ENCODE measurements around the gene SEMA3E.

Gene SEMA3E

DNA sequence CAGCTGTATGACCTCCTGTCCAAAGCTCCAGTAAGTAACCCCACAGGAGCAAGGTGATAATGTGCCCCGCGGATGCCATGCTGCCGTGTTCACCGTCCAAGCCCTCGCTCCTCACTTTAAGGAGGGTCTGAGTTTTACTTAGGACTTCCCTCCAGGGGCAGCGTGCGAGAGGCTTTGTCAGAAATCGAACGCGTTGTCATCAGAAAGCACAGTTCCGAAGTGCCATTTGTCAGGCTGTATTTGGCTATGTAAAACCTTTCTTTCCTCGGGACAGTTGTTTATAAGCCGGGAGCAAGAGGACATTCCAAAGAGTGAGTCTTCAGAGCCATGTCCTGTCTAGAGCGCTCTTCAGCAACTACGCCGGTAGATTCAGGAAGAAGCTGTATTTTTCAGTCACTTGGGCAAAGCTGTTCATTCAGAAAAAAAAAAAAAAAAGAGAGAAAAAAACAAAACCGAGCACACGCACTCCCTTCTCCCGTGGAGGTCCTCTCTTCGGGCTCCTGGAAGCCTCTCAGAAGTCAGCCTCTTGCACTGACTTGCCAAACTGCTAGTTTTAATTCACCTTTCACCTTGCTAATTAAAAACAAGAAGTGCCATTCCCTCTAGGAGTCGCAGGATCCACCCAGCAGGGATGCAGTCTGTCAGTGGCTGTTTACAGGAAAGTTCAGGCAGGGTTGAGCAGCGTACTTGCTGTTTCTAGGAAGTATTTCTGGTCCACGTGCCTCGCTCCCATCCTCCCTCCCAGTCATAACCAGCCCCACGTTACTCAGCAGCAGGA is at the start of gene SEMA3E:
Gene SEMA3E (minus strand): TSS at position 676 of the 778 bp plus-strand sequence.
- ChIA-PET POLR2A (no interaction called here), CTCF (interaction anchor here (0.5 to 1.0 kb wide), 4 partner anchors 18 to 299 kb away, joined by 3 to 4 read pairs (median 4); no protein-coding TSS in a partner anchor)
- Histone ChIP-seq H3K36me3 (ENCODE audit: control insufficient read depth in 2 of 2, insufficient read depth in 1 of 2, low read length in 2 of 2) (no peaks in the 10 kb centered on the region), H3K4me1 (ENCODE audit: control insufficient read depth, insufficient read depth, low read length) (peaks cover 10% of the 10 kb centered on the region), H3K27ac (ENCODE audit: extremely low read depth, low read depth, low read length) (peak within 1 kb of the TSS; percentile 52; the same call in 1 of the 2 replicates), H3K9me3 (ENCODE audit: control insufficient read depth, insufficient read depth, low read depth, low read length) (no peaks in the 10 kb centered on the region), H3K4me3 (ENCODE audit: low read depth, low read length) (peak within 1 kb of the TSS; percentile 35)
- TF ChIP-seq SP7 (tag by site-specific recombination; IDR thresholded peaks at IDR 0.05) (peak; percentile 41; the same call in 1 of the 2 replicates), PRDM4 (tag by site-specific recombination; IDR thresholded peaks at IDR 0.05) (peak; percentile 43; the same call in 1 of the 2 replicates), IKZF3 (tag by site-specific recombination; IDR thresholded peaks at IDR 0.05) (peak; percentile 62; the same call in 1 of the 2 replicates), GLIS1 (tag by site-specific recombination; IDR thresholded peaks at IDR 0.05) (peak; percentile 32; the same call in 1 of the 2 replicates), ZBTB20 (tag by site-specific recombination; IDR thresholded peaks at IDR 0.05) (peak; percentile 75), ZIC2 (tag by site-specific recombination; IDR thresholded peaks at IDR 0.05) (peak; percentile 46; the same call in 1 of the 2 replicates), ZNF2 (tag by site-specific recombination; IDR thresholded peaks at IDR 0.05) (no peak), CTCF (tag by site-specific recombination; IDR thresholded peaks at IDR 0.05) (peak; percentile 23; the same call in 1 of the 2 replicates), ZNF843 (tag by site-specific recombination; IDR thresholded peaks at IDR 0.05) (no peak), MZF1 (tag by site-specific recombination; IDR thresholded peaks at IDR 0.05; ENCODE audit: borderline replicate concordance) (0 out of 2 replicates have a peak, but pooled peaks have one; percentile 35), ZSCAN5A (tag by site-specific recombination; IDR thresholded peaks at IDR 0.05) (no peak), ZNF341 (tag by site-specific recombination; IDR thresholded peaks at IDR 0.05; ENCODE audit: low read depth) (peak; percentile 86), ZNF600 (tag by site-specific recombination; IDR thresholded peaks at IDR 0.05) (peak; percentile 45; the same call in 1 of the 2 replicates), ZNF362 (tag by site-specific recombination; IDR thresholded peaks at IDR 0.05) (peak; percentile 42; the same call in 1 of the 2 replicates), ZNF677 (tag by site-specific recombination; IDR thresholded peaks at IDR 0.05) (no peak), PRDM1 (tag by site-specific recombination; IDR thresholded peaks at IDR 0.05) (peak; percentile 42; the same call in 1 of the 2 replicates), ZNF335 (tag by site-specific recombination; conservative IDR thresholded peaks at IDR 0.05) (peak; percentile 79), WT1 (tag by site-specific recombination; IDR thresholded peaks at IDR 0.05) (0 out of 2 replicates have a peak, but pooled peaks have one; percentile 26), ZSCAN30 (tag by site-specific recombination; IDR thresholded peaks at IDR 0.05) (0 out of 2 replicates have a peak, but pooled peaks have one; percentile 10), ZNF561 (tag by site-specific recombination; IDR thresholded peaks at IDR 0.05; ENCODE audit: borderline replicate concordance) (0 out of 2 replicates have a peak, but pooled peaks have one; percentile 30), OSR2 (tag by site-specific recombination; IDR thresholded peaks at IDR 0.05) (peak; percentile 28; the same call in 1 of the 2 replicates), GLIS2 (tag by site-specific recombination; IDR thresholded peaks at IDR 0.05) (no peak)
- TF ChIP-seq, protein P1, sequence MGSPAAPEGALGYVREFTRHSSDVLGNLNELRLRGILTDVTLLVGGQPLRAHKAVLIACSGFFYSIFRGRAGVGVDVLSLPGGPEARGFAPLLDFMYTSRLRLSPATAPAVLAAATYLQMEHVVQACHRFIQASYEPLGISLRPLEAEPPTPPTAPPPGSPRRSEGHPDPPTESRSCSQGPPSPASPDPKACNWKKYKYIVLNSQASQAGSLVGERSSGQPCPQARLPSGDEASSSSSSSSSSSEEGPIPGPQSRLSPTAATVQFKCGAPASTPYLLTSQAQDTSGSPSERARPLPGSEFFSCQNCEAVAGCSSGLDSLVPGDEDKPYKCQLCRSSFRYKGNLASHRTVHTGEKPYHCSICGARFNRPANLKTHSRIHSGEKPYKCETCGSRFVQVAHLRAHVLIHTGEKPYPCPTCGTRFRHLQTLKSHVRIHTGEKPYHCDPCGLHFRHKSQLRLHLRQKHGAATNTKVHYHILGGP (tag by site-specific recombination; IDR thresholded peaks at IDR 0.05), result peak; percentile 74
- TF ChIP-seq, protein P2, sequence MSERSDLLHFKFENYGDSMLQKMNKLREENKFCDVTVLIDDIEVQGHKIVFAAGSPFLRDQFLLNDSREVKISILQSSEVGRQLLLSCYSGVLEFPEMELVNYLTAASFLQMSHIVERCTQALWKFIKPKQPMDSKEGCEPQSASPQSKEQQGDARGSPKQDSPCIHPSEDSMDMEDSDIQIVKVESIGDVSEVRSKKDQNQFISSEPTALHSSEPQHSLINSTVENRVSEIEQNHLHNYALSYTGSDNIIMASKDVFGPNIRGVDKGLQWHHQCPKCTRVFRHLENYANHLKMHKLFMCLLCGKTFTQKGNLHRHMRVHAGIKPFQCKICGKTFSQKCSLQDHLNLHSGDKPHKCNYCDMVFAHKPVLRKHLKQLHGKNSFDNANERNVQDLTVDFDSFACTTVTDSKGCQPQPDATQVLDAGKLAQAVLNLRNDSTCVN (tag by site-specific recombination; optimal IDR thresholded peaks at IDR 0.05), result no peak
